ENCODE results near the gene GRK2.

- TF ChIP-seq, protein P1, sequence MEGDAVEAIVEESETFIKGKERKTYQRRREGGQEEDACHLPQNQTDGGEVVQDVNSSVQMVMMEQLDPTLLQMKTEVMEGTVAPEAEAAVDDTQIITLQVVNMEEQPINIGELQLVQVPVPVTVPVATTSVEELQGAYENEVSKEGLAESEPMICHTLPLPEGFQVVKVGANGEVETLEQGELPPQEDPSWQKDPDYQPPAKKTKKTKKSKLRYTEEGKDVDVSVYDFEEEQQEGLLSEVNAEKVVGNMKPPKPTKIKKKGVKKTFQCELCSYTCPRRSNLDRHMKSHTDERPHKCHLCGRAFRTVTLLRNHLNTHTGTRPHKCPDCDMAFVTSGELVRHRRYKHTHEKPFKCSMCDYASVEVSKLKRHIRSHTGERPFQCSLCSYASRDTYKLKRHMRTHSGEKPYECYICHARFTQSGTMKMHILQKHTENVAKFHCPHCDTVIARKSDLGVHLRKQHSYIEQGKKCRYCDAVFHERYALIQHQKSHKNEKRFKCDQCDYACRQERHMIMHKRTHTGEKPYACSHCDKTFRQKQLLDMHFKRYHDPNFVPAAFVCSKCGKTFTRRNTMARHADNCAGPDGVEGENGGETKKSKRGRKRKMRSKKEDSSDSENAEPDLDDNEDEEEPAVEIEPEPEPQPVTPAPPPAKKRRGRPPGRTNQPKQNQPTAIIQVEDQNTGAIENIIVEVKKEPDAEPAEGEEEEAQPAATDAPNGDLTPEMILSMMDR (IDR thresholded peaks at IDR 0.05) = no peak
- TF ChIP-seq POLR2A (IDR thresholded peaks at IDR 0.05) = no peak
Observed at GRCh38 chr11:67243051-67243450, 23.2 kb upstream of the GRK2 start.

All from heart left ventricle (tissue), 13 donors.